ENCODE data around the gene A1BG. TPM values are rescaled to one million over a fixed set of nuclear protein-coding genes. Genes with fewer than 3 reads are reported as not detected.

Gene A1BG
- total RNA-seq, 2 donors from 2014 or later = 1.9 to 10.0 TPM

DNA sequence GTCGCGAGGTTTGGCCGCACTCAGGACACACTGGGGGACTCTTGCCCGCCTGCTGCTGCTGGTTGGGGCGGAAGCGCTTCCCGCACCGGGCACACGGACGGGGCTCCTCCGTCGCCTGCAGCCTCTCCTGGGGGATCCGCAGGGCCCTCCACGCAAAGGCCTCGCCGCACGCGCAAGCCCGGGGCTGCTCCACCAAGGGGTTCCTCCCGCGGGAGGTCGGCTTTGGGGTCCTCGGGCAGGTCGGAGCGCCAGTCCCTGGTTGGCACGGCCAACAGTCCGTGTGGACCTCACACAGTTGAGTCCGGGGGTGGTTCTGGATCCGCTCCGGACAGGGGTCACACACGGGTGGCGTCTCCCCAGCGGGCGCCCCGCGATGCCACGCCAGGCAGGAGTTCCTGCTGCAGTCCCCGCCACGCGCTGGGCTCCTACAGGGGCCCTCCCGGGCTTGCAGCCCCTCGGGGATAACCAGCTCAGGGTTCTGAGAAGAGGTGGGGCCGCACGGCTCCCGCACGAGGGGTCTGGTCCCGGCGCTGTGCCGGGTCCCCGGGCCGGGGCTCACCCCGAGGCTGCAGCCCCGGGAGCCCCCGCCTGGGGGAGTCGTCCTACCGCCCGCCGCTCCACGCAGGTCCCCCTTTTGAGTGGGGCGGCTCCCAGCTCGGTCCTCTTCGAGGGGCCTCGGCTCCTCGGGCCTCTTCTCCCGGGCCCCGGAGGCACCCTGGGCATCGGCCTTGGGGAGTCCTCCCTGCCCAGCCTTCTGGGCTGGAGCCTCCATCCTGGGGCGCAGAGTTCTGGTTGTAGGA is 15.5 kb upstream of the A1BG start:
- Histone ChIP-seq H3K36me3 (no peaks in the 10 kb centered on the region), H3K27ac (no peak overlapping the region), H3K4me3 (no peak overlapping the region), H3K9me3 (no peaks in the 10 kb centered on the region), H3K4me1 (ENCODE audit: control insufficient read depth in 1 of 2, low read depth in 2 of 2) (no peaks in the 10 kb centered on the region), H3K27me3 (replicated peaks; ENCODE audit: insufficient read depth) (no peaks in the 10 kb centered on the region)
- DNase-seq (ENCODE audit: low spot score) (no peak), ATAC-seq (ENCODE audit: insufficient number of reproducible peaks, low FRiP score, low read depth) (no peak)
- TF ChIP-seq, protein P1, sequence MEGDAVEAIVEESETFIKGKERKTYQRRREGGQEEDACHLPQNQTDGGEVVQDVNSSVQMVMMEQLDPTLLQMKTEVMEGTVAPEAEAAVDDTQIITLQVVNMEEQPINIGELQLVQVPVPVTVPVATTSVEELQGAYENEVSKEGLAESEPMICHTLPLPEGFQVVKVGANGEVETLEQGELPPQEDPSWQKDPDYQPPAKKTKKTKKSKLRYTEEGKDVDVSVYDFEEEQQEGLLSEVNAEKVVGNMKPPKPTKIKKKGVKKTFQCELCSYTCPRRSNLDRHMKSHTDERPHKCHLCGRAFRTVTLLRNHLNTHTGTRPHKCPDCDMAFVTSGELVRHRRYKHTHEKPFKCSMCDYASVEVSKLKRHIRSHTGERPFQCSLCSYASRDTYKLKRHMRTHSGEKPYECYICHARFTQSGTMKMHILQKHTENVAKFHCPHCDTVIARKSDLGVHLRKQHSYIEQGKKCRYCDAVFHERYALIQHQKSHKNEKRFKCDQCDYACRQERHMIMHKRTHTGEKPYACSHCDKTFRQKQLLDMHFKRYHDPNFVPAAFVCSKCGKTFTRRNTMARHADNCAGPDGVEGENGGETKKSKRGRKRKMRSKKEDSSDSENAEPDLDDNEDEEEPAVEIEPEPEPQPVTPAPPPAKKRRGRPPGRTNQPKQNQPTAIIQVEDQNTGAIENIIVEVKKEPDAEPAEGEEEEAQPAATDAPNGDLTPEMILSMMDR (IDR thresholded peaks at IDR 0.05) = no peak

DNA sequence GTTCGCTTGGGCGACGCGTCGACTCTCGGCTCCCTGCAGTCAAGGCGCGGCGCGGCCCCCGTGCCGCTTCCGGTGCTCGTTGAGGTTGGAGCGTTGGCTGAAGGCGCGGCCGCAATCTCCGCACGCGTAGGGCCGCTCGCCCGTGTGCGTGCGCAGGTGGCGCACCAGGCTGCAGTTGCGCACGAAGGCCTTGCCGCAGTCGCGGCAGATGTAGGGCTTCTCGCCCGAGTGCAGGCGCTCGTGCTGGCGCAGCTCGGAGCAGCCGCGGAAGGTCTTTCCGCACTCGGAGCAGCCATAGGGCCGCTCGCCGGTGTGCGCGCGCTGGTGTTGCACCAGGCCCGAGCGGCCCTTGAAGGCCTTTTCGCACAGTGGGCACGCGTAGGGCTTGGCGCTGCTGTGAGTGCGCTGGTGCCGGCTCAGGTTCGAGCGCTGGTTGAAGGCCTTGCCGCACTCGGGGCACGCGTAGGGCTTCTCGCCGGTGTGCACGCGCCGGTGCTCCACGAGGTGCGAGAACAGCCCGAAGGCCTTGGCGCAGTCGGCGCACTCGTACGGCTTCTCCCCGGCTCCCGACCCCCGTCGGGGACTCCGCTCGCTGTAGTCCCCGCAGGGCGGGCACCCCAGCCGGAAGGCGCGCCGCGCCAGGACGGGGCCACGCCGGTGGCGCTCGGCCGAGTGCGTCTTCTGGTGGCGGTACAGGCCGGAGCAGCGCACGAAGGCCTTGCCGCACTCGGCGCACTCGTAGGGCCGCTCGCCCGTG is 14.6 kb upstream of the A1BG start:
- Histone ChIP-seq H3K9me3 (no peaks in the 10 kb centered on the region), H3K36me3 (no peaks in the 10 kb centered on the region), H3K27me3 (replicated peaks; ENCODE audit: insufficient read depth) (no peaks in the 10 kb centered on the region), H3K4me3 (no peak overlapping the region), H3K4me1 (ENCODE audit: control insufficient read depth in 1 of 2, low read depth in 2 of 2) (no peaks in the 10 kb centered on the region), H3K27ac (no peak overlapping the region)
- ATAC-seq (ENCODE audit: insufficient number of reproducible peaks, low FRiP score, low read depth) (no peak), DNase-seq (ENCODE audit: low spot score) (no peak)
- TF ChIP-seq, protein P1 (IDR thresholded peaks at IDR 0.05) = no peak

DNA sequence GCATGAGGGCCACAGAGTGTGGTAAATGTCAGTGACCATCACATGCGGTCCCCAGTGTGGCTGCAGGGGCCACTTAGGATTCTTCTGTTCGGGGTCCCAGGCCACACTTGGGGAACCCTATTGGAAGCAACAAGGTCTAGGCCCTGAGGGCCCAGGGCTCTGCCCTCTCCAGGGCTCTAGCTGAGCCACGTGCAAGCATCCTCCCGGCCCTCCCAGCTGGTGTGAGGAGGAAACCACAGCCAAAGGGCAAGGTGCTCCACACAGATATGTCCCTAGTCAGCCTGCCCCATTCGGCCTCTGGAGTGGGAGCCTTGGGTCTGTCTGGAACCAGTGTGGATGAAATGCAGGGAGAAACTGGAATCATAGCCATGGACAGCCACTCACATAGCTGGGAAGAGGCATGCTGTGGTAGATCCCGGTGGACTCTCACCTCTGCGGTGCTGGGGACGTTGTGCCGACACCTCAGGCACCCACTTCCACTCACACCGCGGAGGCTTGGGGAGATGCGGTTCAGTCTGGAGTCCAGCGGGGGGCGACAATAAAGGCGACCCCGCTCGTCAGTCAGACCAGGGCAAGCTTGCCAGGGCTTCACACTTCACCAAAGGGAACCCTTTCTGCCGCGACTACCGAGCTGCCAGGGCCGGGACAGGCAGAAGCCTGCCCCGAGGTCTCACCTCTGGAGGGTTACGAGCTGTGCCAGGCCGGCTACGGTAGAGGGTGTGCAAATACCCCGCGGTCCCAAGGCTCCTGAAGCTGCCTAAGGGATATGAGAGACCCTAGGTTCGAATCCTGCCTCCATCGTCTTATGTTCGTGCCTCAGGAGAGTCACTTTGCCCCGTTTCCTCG is 13.5 kb upstream of the A1BG start:
- H3K36me3 ChIP-seq = no peaks in the 10 kb centered on the region
- H3K4me3 ChIP-seq = no peak overlapping the region
- no peaks in the 10 kb centered on the region for H3K27me3 ChIP-seq (replicated peaks; ENCODE audit: insufficient read depth)
- no peak for DNase-seq (ENCODE audit: low spot score)
- no peaks in the 10 kb centered on the region for H3K9me3 ChIP-seq
- peaks cover under 1 to 2% of the 10 kb centered on the region in 2 donors for H3K4me1 ChIP-seq (ENCODE audit: control insufficient read depth in 1 of 2, low read depth in 2 of 2)
- H3K27ac ChIP-seq = no peak overlapping the region
- TF ChIP-seq, protein P1 (IDR thresholded peaks at IDR 0.05) = no peak
- ATAC-seq (ENCODE audit: insufficient number of reproducible peaks, low FRiP score, low read depth) = no peak

DNA sequence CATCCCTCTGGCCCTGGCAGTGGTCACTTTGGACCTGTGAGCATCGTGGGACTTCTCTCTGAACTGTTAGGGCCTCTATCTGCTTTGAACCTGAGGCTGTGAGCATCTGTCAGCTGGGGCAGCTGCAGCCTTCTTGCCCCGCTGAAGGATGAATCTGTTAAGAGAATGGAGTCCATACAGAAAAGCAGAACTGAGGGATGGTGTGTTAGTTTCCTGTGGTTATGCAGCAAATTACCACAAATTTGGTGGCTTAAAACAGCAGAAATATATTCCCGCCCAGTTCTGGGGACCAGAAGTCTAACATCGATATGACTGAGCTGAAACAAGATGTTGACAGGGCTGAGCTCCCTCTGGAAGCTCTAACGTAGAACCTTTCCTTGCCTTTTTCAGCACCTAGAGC is 10.9 kb upstream of the A1BG start:
- no peak for DNase-seq (ENCODE audit: low spot score)
- ATAC-seq (ENCODE audit: insufficient number of reproducible peaks, low FRiP score, low read depth) = no peak
- Histone ChIP-seq H3K4me3 (no peak overlapping the region), H3K4me1 (ENCODE audit: control insufficient read depth in 1 of 2, low read depth in 2 of 2) (peaks cover 5 to 6% of the 10 kb centered on the region in 2 donors), H3K27me3 (replicated peaks; ENCODE audit: insufficient read depth) (no peaks in the 10 kb centered on the region), H3K27ac (no peak overlapping the region), H3K36me3 (no peaks in the 10 kb centered on the region), H3K9me3 (no peaks in the 10 kb centered on the region)
- TF ChIP-seq, protein P1 (IDR thresholded peaks at IDR 0.05) = no peak
